Neuron (in vitro differentiated cells): ENCODE results near the gene PLA2G4C.
A peak's percentile ranks its signal among the peaks of the same experiment; 100 is the strongest.

Source experiments
- H2AFZ ChIP-seq: one replicate; pipeline ENCODE4 v1.6.1; 2013; ENCODE audit warnings: low read depth, mild to moderate bottlenecking, inconsistent platforms, low read length, moderate library complexity
- H3K27me3 ChIP-seq: one replicate; pipeline ENCODE4 v1.6.1; 2013; ENCODE audit warnings: low read length; ENCODE audit not compliant: insufficient read depth
- H3K36me3 ChIP-seq: one replicate; pipeline ENCODE4 v1.6.1; 2013; ENCODE audit warnings: low read length; ENCODE audit not compliant: insufficient read depth
- H3K4me1 ChIP-seq: one replicate; pipeline ENCODE4 v1.6.1; 2013; ENCODE audit warnings: low read length; ENCODE audit not compliant: insufficient read depth
- H3K4me3 ChIP-seq: 2 replicates; pipeline ENCODE4 v1.5.1; 2013; ENCODE audit warnings: mild to moderate bottlenecking, low read length, moderate library complexity
- H3K9me3 ChIP-seq: one replicate; pipeline ENCODE4 v1.6.1; 2013; ENCODE audit warnings: low read length

The PLA2G4C gene

GRCh38 chr19:48110350-48110966 is at the start of gene PLA2G4C:
PLA2G4C (minus strand) TSS chr19:48110817; CDS start chr19:48106529, 4,288 bp downstream.
- Histone ChIP-seq H3K9me3 (no peaks in the 10 kb centered on the region), H3K4me3 (peak within 1 kb of the TSS; percentile 61), H2AFZ (peak within 1 kb of the TSS; percentile 79), H3K36me3 (peaks cover 9% of the 10 kb centered on the region), H3K27me3 (no peaks in the 10 kb centered on the region), H3K4me1 (peaks cover 6% of the 10 kb centered on the region)

GRCh38 chr19:48158210-48158790 is 47.7 kb upstream of the PLA2G4C start:
- Histone ChIP-seq H3K4me3 (no peak overlapping the region), H3K36me3 (peaks cover 67% of the 10 kb centered on the region), H3K9me3 (no peaks in the 10 kb centered on the region), H3K27me3 (no peaks in the 10 kb centered on the region), H3K4me1 (no peaks in the 10 kb centered on the region), H2AFZ (no peak overlapping the region)

GRCh38 chr19:48154003-48154402 is 43.4 kb upstream of the PLA2G4C start:
- no peaks in the 10 kb centered on the region for H3K9me3 ChIP-seq
- H3K27me3 ChIP-seq, result no peaks in the 10 kb centered on the region
- H2AFZ ChIP-seq, result no peak overlapping the region
- no peak overlapping the region for H3K4me3 ChIP-seq
- H3K36me3 ChIP-seq, result peaks cover 69% of the 10 kb centered on the region
- no peaks in the 10 kb centered on the region for H3K4me1 ChIP-seq

GRCh38 chr19:48152551-48152950 is 41.9 kb upstream of the PLA2G4C start:
- no peak overlapping the region for H2AFZ ChIP-seq
- H3K9me3 ChIP-seq, result no peaks in the 10 kb centered on the region
- no peak overlapping the region for H3K4me3 ChIP-seq
- no peaks in the 10 kb centered on the region for H3K4me1 ChIP-seq
- H3K27me3 ChIP-seq, result no peaks in the 10 kb centered on the region
- peaks cover 69% of the 10 kb centered on the region for H3K36me3 ChIP-seq

GRCh38 chr19:48149430-48149829 is 38.8 kb upstream of the PLA2G4C start:
- peaks cover 75% of the 10 kb centered on the region for H3K36me3 ChIP-seq
- H3K27me3 ChIP-seq, result no peaks in the 10 kb centered on the region
- no peak overlapping the region for H3K4me3 ChIP-seq
- no peaks in the 10 kb centered on the region for H3K9me3 ChIP-seq
- H2AFZ ChIP-seq, result no peak overlapping the region
- H3K4me1 ChIP-seq, result no peaks in the 10 kb centered on the region

- Histone ChIP-seq H3K36me3 (peaks cover 78% of the 10 kb centered on the region), H3K9me3 (no peaks in the 10 kb centered on the region), H3K27me3 (no peaks in the 10 kb centered on the region), H3K4me3 (no peak overlapping the region), H3K4me1 (no peaks in the 10 kb centered on the region), H2AFZ (no peak overlapping the region)
Measured at GRCh38 chr19:48148576-48148975, 38.0 kb upstream of the PLA2G4C start.

GRCh38 chr19:48147597-48148175 is 37.1 kb upstream of the PLA2G4C start:
- no peaks in the 10 kb centered on the region for H3K9me3 ChIP-seq
- H3K36me3 ChIP-seq, result peaks cover 83% of the 10 kb centered on the region
- H2AFZ ChIP-seq, result no peak overlapping the region
- H3K4me3 ChIP-seq, result no peak overlapping the region
- no peaks in the 10 kb centered on the region for H3K4me1 ChIP-seq
- no peaks in the 10 kb centered on the region for H3K27me3 ChIP-seq

GRCh38 chr19:48139053-48139452 is 28.4 kb upstream of the PLA2G4C start:
- Histone ChIP-seq H2AFZ (no peak overlapping the region), H3K36me3 (peaks cover 63% of the 10 kb centered on the region)

GRCh38 chr19:48137411-48137810 is 26.8 kb upstream of the PLA2G4C start:
- H3K4me1 ChIP-seq, result no peaks in the 10 kb centered on the region
- H3K4me3 ChIP-seq, result no peak overlapping the region
- H3K9me3 ChIP-seq, result no peaks in the 10 kb centered on the region
- H3K36me3 ChIP-seq, result peaks cover 62% of the 10 kb centered on the region
- no peaks in the 10 kb centered on the region for H3K27me3 ChIP-seq
- H2AFZ ChIP-seq, result no peak overlapping the region

More at GRCh38 chr19:48139053-48139452, 28.4 kb upstream of the PLA2G4C start:
- Histone ChIP-seq H3K9me3 (no peaks in the 10 kb centered on the region), H3K27me3 (no peaks in the 10 kb centered on the region), H3K4me3 (no peak overlapping the region), H3K4me1 (no peaks in the 10 kb centered on the region)

GRCh38 chr19:48136547-48136946 is 25.9 kb upstream of the PLA2G4C start:
- Histone ChIP-seq H3K27me3 (no peaks in the 10 kb centered on the region), H2AFZ (no peak overlapping the region), H3K9me3 (no peaks in the 10 kb centered on the region), H3K4me1 (no peaks in the 10 kb centered on the region), H3K36me3 (peaks cover 64% of the 10 kb centered on the region), H3K4me3 (no peak overlapping the region)

- no peaks in the 10 kb centered on the region for H3K4me1 ChIP-seq
- H3K36me3 ChIP-seq, result peaks cover 71% of the 10 kb centered on the region
- no peaks in the 10 kb centered on the region for H3K9me3 ChIP-seq
- no peaks in the 10 kb centered on the region for H3K27me3 ChIP-seq
- no peak overlapping the region for H2AFZ ChIP-seq
- H3K4me3 ChIP-seq, result no peak overlapping the region
Measured at GRCh38 chr19:48135411-48135810, 24.8 kb upstream of the PLA2G4C start.

GRCh38 chr19:48133094-48133493 is 22.5 kb upstream of the PLA2G4C start:
- Histone ChIP-seq H3K4me1 (no peaks in the 10 kb centered on the region), H3K27me3 (no peaks in the 10 kb centered on the region), H2AFZ (no peak overlapping the region), H3K9me3 (no peaks in the 10 kb centered on the region), H3K36me3 (peaks cover 73% of the 10 kb centered on the region), H3K4me3 (no peak overlapping the region)

- Histone ChIP-seq H3K27me3 (no peaks in the 10 kb centered on the region), H2AFZ (no peak overlapping the region), H3K4me1 (peaks cover 7% of the 10 kb centered on the region), H3K4me3 (no peak overlapping the region), H3K36me3 (peaks cover 67% of the 10 kb centered on the region), H3K9me3 (peaks cover 2% of the 10 kb centered on the region)
Measured at GRCh38 chr19:48127561-48127960, 16.9 kb upstream of the PLA2G4C start.
